Transverse colon (tissue), 4 donors: ENCODE results near the gene ISG20L2. TPM values are rescaled to one million over a fixed set of nuclear protein-coding genes. Genes with fewer than 3 reads are reported as not detected.
"Not testable (repeated sequence)": the region's sequence is repeated elsewhere in the genome, so short reads cannot be mapped to it uniquely, and the experiment has no call there.

Experiments used
- DNase-seq: peaks from one replicate; pipeline ENCODE4 v3.0.0-alpha.2; 2019
- H3K27ac ChIP-seq, 4 donors: fragments of 200-600 bp; sonication (generic); 2 replicates each; pipeline ENCODE4 v1.5.1; 2016 to 2018; ENCODE audit warnings: inconsistent platforms in 4 of 4
- H3K27me3 ChIP-seq: fragments of 200-600 bp; sonication (generic); 2 replicates; pipeline ENCODE4 v1.5.1; 2017; ENCODE audit warnings: inconsistent platforms
- H3K36me3 ChIP-seq, 4 donors: fragments of 200-600 bp; sonication (generic); 2 replicates each; pipeline ENCODE4 v1.5.1; 2017 to 2019; ENCODE audit warnings: inconsistent platforms in 4 of 4
- H3K4me1 ChIP-seq, 4 donors: fragments of 200-600 bp; sonication (generic); 2 replicates each; pipeline ENCODE4 v1.5.1; 2017 to 2020; ENCODE audit warnings: inconsistent platforms in 4 of 4
- H3K4me3 ChIP-seq, 4 donors: fragments of 200-600 bp; sonication (generic); 1 replicate in 1 of 4; 2 replicates in 3 of 4; pipeline versions ENCODE4 v1.5.1 to v1.6.1; 2017 to 2019; ENCODE audit warnings: inconsistent platforms in 4 of 4
- H3K9me3 ChIP-seq, 2 donors: fragments of 200-600 bp; sonication (generic); 2 replicates each; pipeline ENCODE4 v1.5.1; 2017 to 2019; ENCODE audit warnings: inconsistent platforms in 2 of 2
- CTCF ChIP-seq, 5 experiments: fragments of 200-600 bp in 3 of 5; fragments of 450-650 bp in 2 of 5; sonication (generic) in 3 of 5; IDR thresholded peaks; 1 replicate in 2 of 5; 2 replicates in 3 of 5; pipeline ENCODE4 v1.5.1; 2016 to 2017; ENCODE audit warnings: antibody characterized with exemption in 5 of 5, inconsistent platforms in 3 of 5, mild to moderate bottlenecking in 2 of 5, moderate library complexity in 1 of 5
- EP300 ChIP-seq: sonication (generic); formaldehyde crosslinking; IDR thresholded peaks from one replicate; pipeline ENCODE4 v1.6.1; 2017; ENCODE audit warnings: antibody characterized with exemption, low read depth
- POLR2A ChIP-seq: fragments of 450-650 bp; IDR thresholded peaks from one replicate; pipeline ENCODE4 v1.6.1; 2016; ENCODE audit warnings: antibody characterized with exemption, mild to moderate bottlenecking, moderate library complexity
- POLR2AphosphoS5 ChIP-seq, 3 donors: sonication (generic); formaldehyde crosslinking; IDR thresholded peaks; one replicate each; pipeline ENCODE4 v1.6.1; 2016; ENCODE audit warnings: antibody characterized with exemption in 3 of 3
- WGBS, 2 donors: methylation state at CpG; one replicate each; pipeline ENCODE4 v1.1.5; 2018; ENCODE audit warnings: low coverage in 1 of 2; 5-methylcytosine and 5-hydroxymethylcytosine counted together
- in situ Hi-C, 4 donors: fragments of 200-750 bp; cut with MboI; loops; one replicate each; pipeline versions ENCODE4 v1.15.0 to v1.15.1; 2017; ENCODE audit warnings: low sequenced_read_pairs in 3 of 4, low pct_ligation_motif_present in 1 of 4, low pct_unique_long_range_greater_than_20kb in 1 of 4
- intact Hi-C: fragments of 100-400 bp; cut with DNase I; formaldehyde crosslinking; loops from one replicate; pipeline ENCODE4 v1.15.1; 2023; ENCODE audit warnings: low total_unique reads
- total RNA-seq, 4 donors: library from RNA; depleted of rRNA; stranded (reverse); fragments of >200 nt; gene quantifications; one replicate each; pipeline ENCODE4 v1.1.0, GENCODE V29; 2016

The ISG20L2 gene
- total RNA-seq, 4 donors from 2014 or later = 25.8 to 61.7 (median 33.1) TPM

GRCh38 chr1:156765666-156766065, 37.1 kb upstream of the ISG20L2 start:
- Histone ChIP-seq H3K4me1 (peaks cover 10 to 35% (median 32%) of the 10 kb centered on the region in 4 donors), H3K27ac (peak overlapping the region in 3 of 4 donors; percentile 89 to 98 (median 96)), H3K27me3 (no peaks in the 10 kb centered on the region), H3K9me3 (no peaks in the 10 kb centered on the region), H3K36me3 (no peaks in the 10 kb centered on the region), H3K4me3 (peak overlapping the region in 1 of 4 donors; percentile 96)
- 88 to 98% methylated on average over 5 of the region's 5 CpGs for WGBS, 2 donors
- in situ Hi-C loops = no loop called here
- DNase-seq = no peak
- intact Hi-C loops = no loop called here
- TF ChIP-seq POLR2AphosphoS5 (IDR thresholded peaks at IDR 0.05) = no peak
- no peak for TF ChIP-seq POLR2A
- no peak for TF ChIP-seq CTCF (IDR thresholded peaks at IDR 0.05)
- TF ChIP-seq EP300 = no peak

DNA sequence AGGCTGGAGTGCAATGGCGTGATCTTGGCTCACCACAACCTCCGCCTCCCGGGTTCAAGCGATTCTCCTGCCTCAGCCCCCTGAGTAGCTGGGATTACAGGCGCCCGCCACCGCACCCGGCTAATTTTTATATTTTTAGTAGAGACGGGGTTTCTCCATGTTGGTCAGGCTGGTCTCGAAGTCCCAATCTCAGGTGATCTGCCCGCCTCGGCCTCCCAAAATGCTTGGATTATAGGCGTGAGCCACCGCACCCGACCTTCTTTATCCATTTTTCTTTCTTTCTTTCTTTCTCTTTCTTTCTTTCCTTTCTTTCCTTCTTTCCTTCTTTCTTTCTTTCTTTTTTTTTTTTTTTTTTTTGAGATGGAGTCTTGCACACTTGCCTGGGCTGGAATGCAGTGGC, 36.6 kb upstream of the ISG20L2 start:
- intact Hi-C loops, DNase-seq, H3K27ac ChIP-seq, H3K27me3 ChIP-seq, in situ Hi-C loops, H3K9me3 ChIP-seq, H3K36me3 ChIP-seq, H3K4me3 ChIP-seq: not testable (repeated sequence)
- WGBS, 2 donors = 90 to 95% methylated on average over 7 to 15 of the region's 15 CpGs
- H3K4me1 ChIP-seq = peaks cover 7 to 30% (median 26%) of the 10 kb centered on the region in 4 donors

DNA sequence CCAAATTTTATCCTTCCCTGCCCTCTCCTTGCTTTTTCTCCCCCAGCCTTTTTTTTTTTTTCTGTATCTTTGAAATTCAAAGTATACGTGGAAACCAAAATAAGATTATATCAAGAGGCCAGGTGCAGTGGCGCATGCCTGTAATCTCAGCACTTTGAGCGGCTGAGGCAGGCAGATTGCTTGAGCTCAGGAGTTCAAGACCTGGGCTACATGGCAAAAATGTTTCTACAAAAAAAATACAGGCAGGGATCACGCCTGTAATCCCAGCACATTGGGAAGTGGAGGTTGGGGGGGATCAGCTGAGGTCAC, 32.2 kb upstream of the ISG20L2 start:
- no peaks in the 10 kb centered on the region for H3K9me3 ChIP-seq
- intact Hi-C loops (no loop called here), in situ Hi-C loops (no loop called here)
- TF ChIP-seq EP300 (no peak), POLR2A (no peak), POLR2AphosphoS5 (IDR thresholded peaks at IDR 0.05) (no peak), CTCF (IDR thresholded peaks at IDR 0.05) (no peak)
- DNase-seq = no peak
- H3K27me3 ChIP-seq = no peaks in the 10 kb centered on the region
- no peak overlapping the region for H3K27ac ChIP-seq
- H3K4me3 ChIP-seq = no peak overlapping the region
- H3K36me3 ChIP-seq = no peaks in the 10 kb centered on the region
- WGBS, 2 donors = 85% methylated on average over 4 of the region's 4 CpGs
- H3K4me1 ChIP-seq = peaks cover 0 to 2% (median 1%) of the 10 kb centered on the region in 4 donors

DNA sequence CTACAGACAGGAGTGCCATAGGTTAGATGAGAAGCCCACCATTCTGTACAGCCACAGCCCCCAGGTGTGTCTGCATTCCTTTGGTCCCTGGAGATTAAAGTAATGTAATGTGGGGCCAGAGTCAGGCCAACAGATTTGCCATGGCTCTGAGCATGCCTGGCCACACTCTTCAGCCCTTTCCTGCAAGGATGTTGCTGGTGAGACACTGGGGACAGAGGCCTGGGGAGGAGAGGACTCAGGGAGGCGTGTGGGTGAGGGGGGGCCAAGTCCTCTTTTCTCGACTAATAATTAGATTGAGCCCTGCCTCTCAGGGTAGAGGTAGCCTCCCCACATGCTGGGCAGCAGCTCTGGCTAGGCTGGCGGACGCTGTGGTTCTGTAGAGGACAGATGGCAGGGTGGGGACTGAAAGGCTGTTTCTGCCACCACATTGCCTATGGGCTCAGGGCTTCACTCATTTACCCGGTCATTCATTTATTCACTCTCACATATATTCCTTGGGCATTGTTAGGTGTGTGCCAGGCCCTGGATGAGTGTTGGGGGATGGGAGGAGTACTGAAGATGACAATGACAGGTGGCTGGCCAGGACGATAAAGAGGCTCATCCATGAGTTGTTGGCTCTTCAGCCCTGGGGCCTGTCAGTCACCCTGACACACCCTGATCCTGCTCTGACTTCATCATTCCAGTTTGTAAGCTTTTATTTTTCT, 31.7 kb upstream of the ISG20L2 start:
- intact Hi-C loops = no loop called here
- DNase-seq = no peak

DNA sequence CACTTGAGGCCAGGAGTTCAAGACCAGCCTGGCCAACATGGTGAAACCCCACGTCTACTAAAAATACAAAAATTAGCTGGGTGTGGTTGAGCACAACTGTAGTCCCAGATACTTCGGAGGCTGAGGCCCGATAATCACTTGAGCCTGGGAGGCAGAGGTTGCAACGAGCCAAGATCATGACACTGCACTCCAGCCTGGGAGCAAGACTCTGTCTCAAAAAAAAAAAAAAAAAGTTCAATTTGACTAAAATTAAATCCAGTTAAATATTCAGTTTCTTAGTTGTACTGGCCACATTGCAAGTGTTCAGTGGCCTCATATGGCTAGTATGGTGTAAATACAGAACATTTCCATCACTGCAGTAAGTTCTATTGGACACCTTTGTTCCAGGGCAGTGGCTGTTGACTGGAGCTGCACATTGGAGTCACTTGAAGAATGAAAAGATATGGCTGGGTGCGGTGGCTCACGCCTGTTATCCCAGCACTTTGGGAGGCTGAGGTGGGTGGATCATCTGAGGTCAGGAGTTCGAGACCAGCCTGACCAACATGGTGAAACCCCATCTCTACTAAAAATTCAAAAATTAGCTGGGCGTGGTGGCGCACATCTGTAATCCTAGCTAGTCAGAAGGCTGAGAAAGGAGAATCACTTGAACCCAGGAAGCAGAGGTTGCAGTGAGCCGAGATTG, 29.1 kb upstream of the ISG20L2 start:
- intact Hi-C loops, in situ Hi-C loops: not testable (repeated sequence)
- 94 to 96% methylated on average over 4 to 10 of the region's 10 CpGs for WGBS, 2 donors

More for the DNA sequence above, 31.7 kb upstream of the ISG20L2 start:
- Histone ChIP-seq H3K4me3 (no peak overlapping the region), H3K4me1 (no peaks in the 10 kb centered on the region), H3K27ac (no peak overlapping the region), H3K27me3 (no peaks in the 10 kb centered on the region), H3K36me3 (no peaks in the 10 kb centered on the region), H3K9me3 (no peaks in the 10 kb centered on the region)
- in situ Hi-C loops = no loop called here
- TF ChIP-seq POLR2A = no peak
- no peak for TF ChIP-seq POLR2AphosphoS5 (IDR thresholded peaks at IDR 0.05)
- no peak for TF ChIP-seq CTCF (IDR thresholded peaks at IDR 0.05)
- TF ChIP-seq EP300 = no peak
- 43 to 66% methylated on average over 1 to 6 of the region's 6 CpGs for WGBS, 2 donors

More for the DNA sequence above, 29.1 kb upstream of the ISG20L2 start:
- not testable (repeated sequence) for H3K9me3 ChIP-seq, H3K36me3 ChIP-seq, H3K27me3 ChIP-seq, H3K4me3 ChIP-seq, H3K27ac ChIP-seq, DNase-seq
- peaks cover 4 to 10% (median 6%) of the 10 kb centered on the region in 4 donors for H3K4me1 ChIP-seq
